GM19467 (cell line): ENCODE results near the gene CAMK1D.
"Not testable (repeated sequence)": the region's sequence is repeated elsewhere in the genome, so short reads cannot be mapped to it uniquely, and the experiment has no call there.

Experiments used
- ATAC-seq: cut with Tn5 transposase; IDR thresholded peaks from one replicate; pipeline ENCODE4 v1.9.1; 2021; ENCODE audit warnings: mild to moderate bottlenecking, moderate library complexity; ENCODE audit not compliant: unreplicated experiment

Gene CAMK1D

GRCh38 chr10:12709521-12709963 lies 360.2 kb downstream of the CAMK1D start:
- no peak for ATAC-seq

GRCh38 chr10:12710157-12710556 lies 360.8 kb downstream of the CAMK1D start:
- no peak for ATAC-seq

- peak; percentile 63 for ATAC-seq
These were observed 361.4 kb downstream of the CAMK1D start for GRCh38 chr10:12710594-12711349.

- no peak for ATAC-seq
These were observed 362.0 kb downstream of the CAMK1D start for GRCh38 chr10:12711350-12711708.

GRCh38 chr10:12712293-12712983 lies 363.1 kb downstream of the CAMK1D start:
- no peak for ATAC-seq

- not testable (repeated sequence) for ATAC-seq
These were observed 363.6 kb downstream of the CAMK1D start for GRCh38 chr10:12712984-12713316.

- no peak for ATAC-seq
These were observed 366.7 kb downstream of the CAMK1D start for GRCh38 chr10:12716042-12716441.

GRCh38 chr10:12717981-12718707 lies 368.8 kb downstream of the CAMK1D start:
- ATAC-seq, result no peak

GRCh38 chr10:12719365-12719764 lies 370.0 kb downstream of the CAMK1D start:
- no peak for ATAC-seq

GRCh38 chr10:12720217-12720981 lies 371.1 kb downstream of the CAMK1D start:
- no peak for ATAC-seq

- no peak for ATAC-seq
These were observed 372.0 kb downstream of the CAMK1D start for GRCh38 chr10:12721334-12721733.

GRCh38 chr10:12723220-12723619 lies 373.9 kb downstream of the CAMK1D start:
- no peak for ATAC-seq

GRCh38 chr10:12724807-12725579 lies 375.6 kb downstream of the CAMK1D start:
- no peak for ATAC-seq

- not testable (repeated sequence) for ATAC-seq
These were observed 376.2 kb downstream of the CAMK1D start for GRCh38 chr10:12725580-12725888.

GRCh38 chr10:12726971-12727831 lies 377.9 kb downstream of the CAMK1D start:
- ATAC-seq, result no peak

GRCh38 chr10:12727832-12728215 lies 378.5 kb downstream of the CAMK1D start:
- ATAC-seq, result no peak

GRCh38 chr10:12728494-12728893 lies 379.1 kb downstream of the CAMK1D start:
- no peak for ATAC-seq

GRCh38 chr10:12729885-12730284 lies 380.5 kb downstream of the CAMK1D start:
- no peak for ATAC-seq

GRCh38 chr10:12730809-12731519 lies 381.6 kb downstream of the CAMK1D start:
- no peak for ATAC-seq
